Mammary epithelial cell (primary cell): ENCODE measurements around the gene ODF2L.

Source experiments
- EZH2 ChIP-seq: IDR thresholded peaks from 2 replicates; pipeline ENCODE4 v1.6.1; 2012; ENCODE audit warnings: low read length, inconsistent platforms, borderline replicate concordance
- TF ChIP-seq, protein P1 (sequence below), 2 donors: IDR thresholded peaks in 1 of 2; conservative IDR thresholded peaks in 1 of 2; 2 replicates each; pipeline ENCODE4 v1.5.1; 2011 to 2012; ENCODE audit warnings: inconsistent platforms in 2 of 2, low read length in 2 of 2, mild to moderate bottlenecking in 2 of 2, control low read depth in 1 of 2, low read depth in 1 of 2; ENCODE audit not compliant: insufficient read depth in 1 of 2; ENCODE audit errors: extremely low read depth in 1 of 2

DNA sequence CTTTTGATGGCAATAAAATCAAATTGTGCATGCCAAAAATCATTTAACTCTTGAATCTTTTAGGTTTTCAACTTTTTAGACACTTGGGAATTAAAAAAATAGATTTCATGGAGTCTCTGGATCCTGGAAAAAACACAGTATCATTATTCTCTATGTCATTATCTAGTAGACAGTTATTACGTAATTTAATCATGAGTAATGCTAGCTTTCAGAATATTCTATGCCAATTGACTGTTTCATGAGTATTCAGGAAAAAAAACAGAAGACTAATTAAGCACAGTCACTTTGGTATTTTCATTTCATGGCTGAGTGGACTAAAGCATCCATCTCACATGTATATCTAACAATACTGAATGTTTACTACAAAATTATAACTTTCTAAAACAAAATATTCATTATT lies 44.0 kb downstream of the ODF2L start:
- TF ChIP-seq, protein P1, sequence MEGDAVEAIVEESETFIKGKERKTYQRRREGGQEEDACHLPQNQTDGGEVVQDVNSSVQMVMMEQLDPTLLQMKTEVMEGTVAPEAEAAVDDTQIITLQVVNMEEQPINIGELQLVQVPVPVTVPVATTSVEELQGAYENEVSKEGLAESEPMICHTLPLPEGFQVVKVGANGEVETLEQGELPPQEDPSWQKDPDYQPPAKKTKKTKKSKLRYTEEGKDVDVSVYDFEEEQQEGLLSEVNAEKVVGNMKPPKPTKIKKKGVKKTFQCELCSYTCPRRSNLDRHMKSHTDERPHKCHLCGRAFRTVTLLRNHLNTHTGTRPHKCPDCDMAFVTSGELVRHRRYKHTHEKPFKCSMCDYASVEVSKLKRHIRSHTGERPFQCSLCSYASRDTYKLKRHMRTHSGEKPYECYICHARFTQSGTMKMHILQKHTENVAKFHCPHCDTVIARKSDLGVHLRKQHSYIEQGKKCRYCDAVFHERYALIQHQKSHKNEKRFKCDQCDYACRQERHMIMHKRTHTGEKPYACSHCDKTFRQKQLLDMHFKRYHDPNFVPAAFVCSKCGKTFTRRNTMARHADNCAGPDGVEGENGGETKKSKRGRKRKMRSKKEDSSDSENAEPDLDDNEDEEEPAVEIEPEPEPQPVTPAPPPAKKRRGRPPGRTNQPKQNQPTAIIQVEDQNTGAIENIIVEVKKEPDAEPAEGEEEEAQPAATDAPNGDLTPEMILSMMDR (conservative IDR thresholded peaks at IDR 0.05 in 1 of 2, IDR thresholded peaks at IDR 0.05 in 1 of 2; ENCODE audit: extremely low read depth in 1 of 2, insufficient read depth in 1 of 2, low read depth in 1 of 2, low read length in 2 of 2): no peak
- TF ChIP-seq EZH2: no peak
